CD4-positive, alpha-beta T cell treated with Interferon alpha-2 for 1 hour (primary cell): Measurements from ENCODE around the gene PRKAG2.

Experiments used
- DNase-seq, 2 donors: peaks; one replicate each; pipeline ENCODE4 v3.0.0-alpha.2; 2020 to 2022

The PRKAG2 gene

GRCh38 chr7:151662251-151662826, 214.6 kb downstream of the PRKAG2 start:
- DNase-seq, result no peak

- no peak for DNase-seq
These were observed 215.3 kb downstream of the PRKAG2 start for GRCh38 chr7:151661587-151661986.

DNA sequence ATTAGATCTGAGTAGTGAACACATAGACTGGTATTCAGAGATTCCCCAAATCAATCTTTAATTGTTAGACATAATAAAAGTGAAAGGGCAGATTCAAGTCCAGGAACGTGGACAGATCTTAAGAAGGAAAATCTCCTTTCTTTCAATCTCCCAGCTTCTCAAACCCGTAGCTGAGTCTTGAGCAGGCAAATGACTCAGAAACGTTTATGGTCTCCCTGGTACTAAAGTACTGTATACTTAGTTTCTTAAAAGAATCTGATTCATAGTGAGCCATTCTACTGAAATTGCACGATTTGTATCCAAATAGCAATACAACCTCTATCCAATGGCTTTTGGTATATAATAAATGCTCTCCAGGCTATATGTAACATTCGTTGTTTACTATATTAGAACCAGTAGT, 216.8 kb downstream of the PRKAG2 start:
- no peak for DNase-seq

GRCh38 chr7:151659219-151659618, 217.7 kb downstream of the PRKAG2 start:
- no peak for DNase-seq

DNA sequence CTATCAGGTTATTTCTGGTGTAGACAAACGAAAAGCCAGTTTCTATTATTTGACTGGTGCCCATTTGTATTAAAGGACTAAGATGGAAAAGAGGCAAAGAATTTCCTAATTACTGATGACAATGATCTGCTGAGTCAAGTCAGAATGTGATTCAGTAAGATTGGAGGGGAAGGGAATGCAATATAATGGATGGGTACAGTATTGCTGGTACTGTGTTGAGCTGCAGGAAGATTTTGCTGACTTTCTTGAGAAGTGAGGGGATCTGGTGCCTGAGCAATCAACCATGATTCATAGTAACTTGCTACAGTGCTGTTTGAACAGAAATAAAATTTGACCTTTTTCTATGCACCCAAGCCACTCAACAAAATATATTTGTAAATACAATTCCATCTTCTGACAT, 218.1 kb downstream of the PRKAG2 start:
- no peak for DNase-seq

- no peak for DNase-seq
These were observed 219.7 kb downstream of the PRKAG2 start for GRCh38 chr7:151657173-151657572.

DNA sequence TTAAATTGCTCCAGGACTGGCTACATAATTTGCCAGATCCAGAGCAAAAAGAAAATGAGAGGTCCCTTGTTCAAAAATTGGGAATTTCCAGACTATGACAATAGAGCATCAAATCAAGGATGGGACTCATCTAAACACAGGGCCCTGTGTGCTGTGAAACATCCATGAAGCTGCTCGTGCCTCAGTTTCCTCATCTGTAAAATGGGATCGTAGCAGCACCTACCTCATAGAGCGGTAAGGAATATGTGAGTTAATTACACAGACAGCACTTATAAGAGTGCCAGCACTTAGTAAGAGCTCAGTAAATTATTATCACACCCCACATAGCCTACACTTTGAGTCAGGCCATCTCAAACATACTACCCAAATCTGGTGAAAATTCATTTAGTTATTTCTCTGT, 221.4 kb downstream of the PRKAG2 start:
- no peak for DNase-seq

DNA sequence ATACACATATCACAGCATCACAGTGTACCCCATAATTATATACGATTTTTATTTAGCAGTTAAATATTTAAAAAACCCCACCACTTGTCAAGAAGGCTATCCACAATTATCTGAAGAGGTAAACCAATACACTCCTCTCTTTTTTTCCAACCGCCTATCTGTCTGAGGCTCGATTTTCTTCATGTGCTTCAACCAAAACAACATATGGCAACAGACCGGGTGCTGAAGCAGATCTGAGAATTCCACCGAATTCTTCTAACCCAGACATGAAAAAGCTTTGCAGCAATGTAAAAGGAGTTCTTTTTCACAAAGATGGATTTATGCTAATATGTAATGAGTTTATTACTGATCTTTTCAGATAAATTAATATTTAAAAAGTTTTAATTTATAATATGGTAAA, 224.8 kb downstream of the PRKAG2 start:
- DNase-seq, result no peak

- DNase-seq, result no peak
These were observed 226.8 kb downstream of the PRKAG2 start for GRCh38 chr7:151650161-151650560.

GRCh38 chr7:151648429-151648828, 228.5 kb downstream of the PRKAG2 start:
- DNase-seq, result no peak

DNA sequence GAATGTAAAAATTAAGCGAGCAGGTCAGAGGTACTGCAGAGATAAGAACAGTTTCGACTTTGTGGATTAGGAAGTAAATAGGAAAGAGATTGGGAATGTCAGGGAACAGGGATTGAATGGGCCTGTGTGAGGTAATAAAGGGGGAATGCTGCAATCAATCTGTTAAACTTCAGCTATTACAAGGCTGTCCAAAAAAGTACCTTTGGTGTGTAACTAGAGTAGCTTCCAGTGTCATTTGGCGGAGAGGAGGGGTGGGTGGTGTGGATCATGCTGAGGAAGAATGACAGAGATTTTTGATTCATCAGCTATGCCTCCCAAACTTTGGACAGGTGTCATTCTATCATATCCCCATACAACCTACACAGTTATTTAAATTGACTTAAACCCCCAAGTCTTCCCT, 229.0 kb downstream of the PRKAG2 start:
- DNase-seq, result no peak

DNA sequence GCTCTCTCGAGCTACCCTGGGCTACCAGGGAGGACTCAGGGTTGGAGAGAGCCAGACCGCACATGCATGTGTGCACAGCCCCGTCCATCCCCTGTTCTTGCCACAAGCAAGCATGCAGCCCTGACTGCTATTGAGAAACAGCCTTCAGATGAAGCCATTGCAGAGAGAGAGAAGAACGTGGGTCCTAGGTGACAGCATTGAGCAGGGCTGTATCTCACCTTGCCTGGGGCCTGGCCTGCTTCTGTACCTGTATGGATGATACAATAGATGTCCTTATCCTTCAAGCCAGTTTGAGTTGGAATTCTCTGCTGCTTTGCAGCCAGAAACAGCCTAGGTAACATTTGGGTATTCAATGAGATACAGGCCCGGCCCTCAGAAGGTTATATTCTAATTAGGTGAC, 229.9 kb downstream of the PRKAG2 start:
- DNase-seq, result no peak

GRCh38 chr7:151645311-151645710, 231.6 kb downstream of the PRKAG2 start:
- no peak for DNase-seq

DNA sequence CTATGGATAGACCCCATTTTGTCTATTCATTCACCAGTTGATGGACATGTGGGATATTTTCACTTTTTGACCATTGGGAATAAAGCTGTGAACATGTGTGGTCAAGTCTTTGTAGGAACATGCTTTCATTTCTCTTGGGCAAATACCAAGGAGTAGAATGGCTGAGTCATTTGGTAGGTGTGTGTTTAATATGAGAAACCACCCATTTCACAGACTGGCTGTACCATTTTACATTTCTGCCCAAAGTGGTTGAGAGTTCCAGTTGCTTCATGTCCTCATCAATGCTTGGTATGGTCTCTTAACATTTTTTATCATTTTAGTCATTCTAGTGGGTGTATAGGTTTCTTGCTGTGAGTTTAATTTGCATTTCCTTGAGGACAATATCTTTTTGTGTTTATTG, 232.4 kb downstream of the PRKAG2 start:
- DNase-seq, result no peak

DNA sequence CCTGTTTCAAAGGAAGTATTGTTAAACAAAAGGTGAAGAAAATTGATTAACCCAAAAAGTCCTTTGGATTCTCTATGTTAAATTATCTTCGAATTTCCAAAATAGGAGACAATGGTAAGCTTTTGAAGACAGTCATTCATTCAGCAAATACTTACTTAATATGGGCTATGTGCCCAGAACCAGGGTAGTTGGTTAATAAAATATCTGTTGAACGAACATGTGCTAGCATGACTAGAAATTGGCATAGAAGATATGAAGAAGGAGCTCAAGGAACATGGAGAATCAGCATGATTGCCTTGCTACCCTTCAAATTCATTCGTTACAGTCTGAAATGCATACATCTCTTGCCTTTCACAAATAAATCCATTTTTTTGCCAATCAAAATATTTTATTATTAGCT, 234.2 kb downstream of the PRKAG2 start:
- no peak for DNase-seq

DNA sequence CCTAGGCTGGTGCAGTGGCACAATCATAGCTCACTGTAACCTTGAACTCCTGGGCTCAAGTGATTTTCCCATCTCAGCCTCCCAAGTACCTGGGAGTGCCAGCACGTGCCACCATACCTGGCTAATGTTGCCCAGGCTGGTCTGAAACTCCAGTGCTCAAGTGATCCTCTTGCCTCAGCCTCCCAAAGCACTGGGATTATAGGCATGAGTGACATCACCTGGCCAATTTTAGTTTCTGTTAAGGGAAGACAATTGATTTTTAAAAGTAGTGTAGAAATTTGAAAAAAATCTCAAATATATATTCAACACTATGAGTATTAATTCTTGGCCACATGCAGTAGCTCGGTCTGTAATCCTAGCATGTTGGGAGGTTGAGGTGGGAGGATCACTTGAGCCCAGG, 235.3 kb downstream of the PRKAG2 start:
- no peak for DNase-seq

GRCh38 chr7:151637781-151638261, 239.1 kb downstream of the PRKAG2 start:
- no peak for DNase-seq

DNA sequence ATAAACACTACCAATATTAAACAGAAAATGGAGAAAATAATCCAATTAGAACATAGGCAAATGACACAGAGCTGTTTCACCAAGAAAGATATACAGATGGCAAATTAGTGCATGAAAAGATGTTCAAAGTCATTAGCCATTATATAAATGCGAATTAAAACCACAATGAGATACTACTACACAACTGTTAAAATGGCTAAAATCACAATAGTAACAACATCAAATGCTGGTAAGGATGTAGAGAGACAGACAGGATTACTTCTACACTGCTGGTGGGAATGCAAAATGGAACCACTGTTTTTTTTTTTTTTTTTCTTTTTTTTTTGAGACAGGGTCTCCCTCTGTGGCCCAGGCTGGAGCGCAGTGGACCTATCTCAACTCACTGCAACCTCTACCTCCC, 242.3 kb downstream of the PRKAG2 start:
- no peak for DNase-seq

- no peak for DNase-seq
These were observed 243.5 kb downstream of the PRKAG2 start for GRCh38 chr7:151633516-151633812.

- DNase-seq, result peak; percentile 79 to 83
These were observed 244.0 kb downstream of the PRKAG2 start for GRCh38 chr7:151632750-151633515.

DNA sequence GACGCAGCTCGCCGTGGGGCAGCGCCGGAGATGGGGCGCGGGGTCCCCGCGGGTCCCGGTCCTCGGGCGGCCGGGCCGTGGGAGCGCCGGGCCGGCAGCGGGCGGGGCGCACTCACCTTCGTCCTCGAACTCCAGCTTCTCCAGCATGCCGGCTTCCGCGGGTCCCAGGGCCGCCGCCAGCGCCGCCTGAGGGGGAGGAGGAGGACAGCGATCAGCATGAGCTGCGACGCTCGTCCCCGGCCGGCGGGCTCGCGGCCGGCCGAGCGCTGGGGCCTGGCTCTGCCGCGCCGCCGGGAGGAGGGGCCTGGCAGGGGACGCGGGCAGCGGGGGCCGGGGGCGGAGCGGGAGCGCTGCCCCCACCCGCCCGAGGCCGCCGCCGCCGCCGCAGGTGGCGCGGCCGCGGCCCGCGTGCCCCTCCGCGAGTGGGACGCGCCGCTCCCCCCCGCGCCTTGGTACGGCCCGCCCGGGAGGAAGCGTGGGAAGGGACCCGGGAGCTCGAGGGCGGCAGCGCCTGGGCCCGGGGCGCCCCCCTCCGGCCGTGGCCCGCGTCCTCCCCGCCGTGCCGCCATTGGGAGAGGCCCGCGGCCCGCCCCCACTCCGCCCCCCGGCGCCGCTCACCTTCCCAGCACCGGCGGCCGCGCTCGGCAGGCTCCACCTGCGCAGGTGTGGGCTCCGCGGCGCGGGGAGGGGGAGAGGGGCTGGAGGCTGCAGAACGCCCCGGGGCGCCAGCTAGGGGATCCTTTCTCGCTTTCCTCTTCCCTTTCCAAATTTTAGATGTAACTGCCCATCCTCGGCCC, 244.8 kb downstream of the PRKAG2 start:
- peak; percentile 89 to 95 for DNase-seq

DNA sequence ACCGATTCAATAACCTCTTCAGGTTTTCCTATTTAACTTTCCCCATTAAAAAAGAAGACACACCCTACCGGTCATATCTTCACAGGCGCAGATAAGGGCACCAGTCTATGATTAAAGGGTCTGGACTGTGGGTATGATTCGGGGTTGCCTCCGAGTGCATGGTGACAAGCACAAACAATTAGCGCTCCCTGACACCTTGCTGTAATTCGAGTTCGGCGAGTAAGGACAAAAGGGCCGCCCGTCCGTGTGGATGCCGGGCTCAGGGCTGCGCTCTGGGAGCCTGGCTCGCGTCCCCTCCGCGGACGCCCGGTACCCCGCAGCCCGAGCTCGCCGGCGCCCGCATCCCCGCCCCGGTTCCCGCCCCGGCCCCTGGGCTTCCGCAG, 245.4 kb downstream of the PRKAG2 start:
- DNase-seq, result peak in 1 of 2 donors; percentile 38

DNA sequence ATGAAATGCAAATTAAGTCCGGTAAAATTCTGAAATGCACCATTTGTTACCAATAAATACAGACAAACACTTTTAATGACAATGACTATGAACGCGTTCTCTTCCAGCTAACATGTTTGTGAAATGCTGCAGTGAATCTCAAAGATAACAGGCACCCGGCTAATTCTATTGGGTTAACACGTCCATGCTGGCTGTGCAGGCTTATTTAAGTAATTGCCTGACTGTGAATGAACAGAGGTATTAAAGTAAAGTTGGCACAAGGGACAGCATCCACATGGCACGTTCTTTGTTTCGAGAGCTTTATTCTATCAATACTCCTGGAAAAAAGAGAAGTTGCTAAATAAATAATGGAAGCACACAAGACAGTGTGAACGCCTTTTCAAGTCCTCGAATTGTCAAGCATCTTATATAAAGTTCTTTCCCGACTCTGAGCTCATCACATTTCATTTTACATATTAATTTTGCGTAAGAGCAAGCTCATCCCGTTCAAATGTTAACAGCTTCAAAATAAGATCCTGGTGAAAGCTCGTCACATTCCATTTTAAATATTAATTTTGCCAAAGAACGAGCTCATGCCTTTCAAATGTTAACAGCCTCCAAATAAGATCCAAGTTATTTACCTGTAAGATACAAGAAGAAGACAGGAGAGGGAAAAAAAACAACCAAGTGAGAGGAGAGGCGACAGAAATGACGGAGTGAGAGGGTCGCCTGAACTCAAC, 245.9 kb downstream of the PRKAG2 start:
- no peak for DNase-seq
